HG03025 (cell line): Measurements from ENCODE around the gene SAMD8.

ENCODE experiments used
- ATAC-seq: cut with Tn5 transposase; IDR thresholded peaks from one replicate; pipeline ENCODE4 v1.9.1; 2021; ENCODE audit warnings: mild to moderate bottlenecking, moderate library complexity; ENCODE audit not compliant: unreplicated experiment, low FRiP score

Gene SAMD8

DNA sequence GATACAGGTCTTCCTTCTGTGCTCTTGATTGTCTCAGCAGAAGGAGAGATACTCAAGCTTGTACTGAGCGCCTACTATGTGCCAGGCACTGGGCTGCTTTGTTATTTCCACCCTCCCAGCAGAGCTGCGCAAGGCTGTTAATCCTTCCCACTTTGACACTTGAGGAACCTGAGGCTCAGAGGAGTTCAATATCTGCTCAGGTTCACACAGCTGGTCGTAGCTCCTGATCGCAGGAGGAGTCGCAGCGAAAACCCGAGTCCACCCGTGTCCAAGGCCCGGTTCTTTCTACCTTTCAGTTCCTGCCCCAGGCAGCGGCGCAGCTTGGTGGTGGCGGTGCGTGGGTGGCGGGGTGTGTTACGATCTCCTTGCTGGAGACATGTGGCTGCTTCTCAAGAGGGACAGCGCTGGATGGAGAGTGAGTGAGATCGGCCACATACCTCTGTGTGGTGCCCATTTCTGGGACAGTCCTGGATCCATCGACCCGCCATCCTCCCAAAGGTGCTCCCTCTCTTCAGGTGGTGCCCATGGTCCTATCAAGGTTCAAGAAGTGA is 26.5 kb upstream of the SAMD8 start:
- no peak for ATAC-seq

DNA sequence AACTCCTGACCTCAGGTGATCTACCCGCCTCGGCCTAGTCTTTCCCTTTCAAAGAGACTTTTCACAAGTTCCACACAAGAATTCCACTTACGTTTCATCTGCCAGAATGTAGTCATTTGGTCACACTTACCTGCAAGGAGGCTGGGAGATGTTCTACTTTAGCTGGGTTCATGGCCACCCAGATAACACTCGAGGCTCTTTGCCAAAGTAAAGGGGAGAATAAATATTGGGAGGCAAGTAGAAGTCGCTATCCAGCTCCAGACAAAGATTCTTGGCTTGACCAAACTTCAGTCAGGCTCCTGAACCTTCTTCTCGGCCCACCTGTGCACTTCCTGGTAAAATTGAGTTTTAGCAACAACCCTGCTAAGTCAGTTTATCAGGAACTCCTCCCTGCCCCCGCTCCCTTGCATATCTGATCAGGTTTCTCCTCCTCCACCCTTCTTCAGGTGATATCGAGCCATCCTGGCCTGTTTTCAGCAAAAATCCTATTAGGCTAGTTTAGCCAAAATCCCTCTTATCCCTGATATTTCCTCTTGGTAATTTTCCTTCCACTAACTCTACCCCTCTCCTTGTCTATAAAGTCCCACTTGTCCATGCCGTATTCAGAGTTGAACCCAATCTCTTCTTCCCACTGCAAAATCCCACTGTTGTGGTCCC is 25.1 kb upstream of the SAMD8 start:
- ATAC-seq: no peak

DNA sequence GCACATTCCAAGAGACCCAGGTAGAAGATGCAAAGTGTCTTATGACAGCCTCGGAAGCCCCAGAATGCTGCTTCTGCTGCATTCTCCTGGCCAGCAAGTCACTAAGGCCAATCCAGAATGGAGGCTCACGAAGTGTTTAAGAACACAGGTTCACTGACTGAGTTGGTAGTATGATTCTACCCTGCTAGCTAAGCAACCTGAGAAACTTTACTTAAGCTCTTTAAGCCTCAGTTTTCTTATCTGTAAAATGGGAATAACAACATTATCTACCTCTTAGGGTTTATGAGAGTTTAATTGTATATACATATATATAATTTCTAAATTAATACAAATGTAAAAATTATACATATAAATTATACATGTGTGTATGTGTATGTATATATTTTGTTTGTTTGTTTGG is 22.8 kb upstream of the SAMD8 start:
- no peak for ATAC-seq

DNA sequence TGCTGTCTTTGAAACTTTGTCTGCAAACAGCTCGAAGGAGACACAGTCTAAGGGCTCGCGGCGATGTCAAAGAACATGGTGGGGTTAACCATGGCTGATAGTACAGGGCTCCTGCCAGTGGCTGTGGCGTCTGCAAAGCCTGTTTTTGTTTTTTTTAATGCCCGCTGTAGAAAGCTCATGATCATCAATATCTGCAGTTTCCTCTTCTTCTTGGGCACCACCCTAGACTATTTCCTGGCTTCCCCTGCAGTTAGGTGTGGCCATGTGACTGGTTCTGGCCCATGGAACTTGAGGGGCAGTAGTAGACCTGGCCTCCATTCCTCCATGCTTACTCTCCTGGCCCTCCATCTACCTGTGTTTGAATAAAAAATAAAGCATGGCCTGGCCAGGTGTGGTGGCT is 21.8 kb upstream of the SAMD8 start:
- no peak for ATAC-seq

DNA sequence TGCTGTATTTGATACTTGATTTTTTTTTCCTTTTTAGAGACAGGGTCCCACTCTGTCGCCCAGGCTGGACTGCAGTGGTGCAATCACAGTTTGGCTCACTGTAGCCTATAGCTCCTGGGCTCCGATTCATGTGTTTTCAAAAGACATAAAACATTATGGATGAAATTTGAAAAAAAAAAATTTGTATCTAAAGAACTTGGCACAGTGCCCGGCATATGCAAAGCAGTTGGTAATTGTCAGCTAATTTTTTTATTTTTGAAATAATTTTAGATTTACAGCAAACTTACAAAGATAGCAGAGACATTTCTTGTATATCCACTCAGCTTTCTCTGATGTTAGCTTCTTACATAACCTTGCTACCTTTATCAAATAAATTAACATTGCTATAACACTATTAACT is 20.3 kb upstream of the SAMD8 start:
- ATAC-seq: no peak

DNA sequence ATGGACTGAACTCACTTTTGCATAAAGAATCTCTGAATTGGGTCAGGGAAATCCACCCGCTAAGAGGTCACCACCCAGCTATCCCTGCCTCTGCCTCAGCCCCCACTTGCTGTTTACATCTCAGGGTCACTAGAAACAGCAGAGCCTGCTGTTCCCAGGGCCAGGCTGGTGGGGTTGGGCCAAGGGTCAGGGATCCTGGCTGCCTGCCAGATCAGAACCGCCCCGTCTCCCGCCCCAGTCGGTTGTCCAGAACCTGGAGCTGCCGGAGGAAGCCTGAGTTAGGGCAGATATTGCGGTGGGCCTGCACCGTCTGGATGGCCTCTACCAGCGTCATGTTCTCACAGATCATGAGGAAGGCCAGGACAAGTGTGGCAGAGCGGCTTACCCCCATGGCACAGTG is 17.0 kb upstream of the SAMD8 start:
- ATAC-seq: no peak

DNA sequence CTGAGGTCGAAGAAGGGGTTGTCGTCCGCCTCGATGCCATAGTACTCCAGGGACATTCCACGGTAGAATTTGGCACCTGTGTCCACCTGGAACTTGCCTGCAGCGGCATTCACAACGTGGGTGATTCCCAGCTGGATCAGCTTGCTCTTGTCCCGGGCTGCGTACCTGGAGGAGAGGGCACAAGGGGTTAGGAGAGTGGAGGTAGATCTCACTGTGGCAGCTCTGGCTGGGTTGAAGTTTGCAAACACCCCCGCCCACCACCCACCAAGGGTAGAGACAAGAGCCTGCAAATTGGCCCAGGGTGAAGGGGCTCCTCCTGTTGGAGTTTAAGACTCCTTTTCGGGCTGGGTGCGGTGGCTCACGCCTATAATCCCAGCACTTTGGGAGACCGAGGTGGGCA is 15.8 kb upstream of the SAMD8 start:
- no peak for ATAC-seq

DNA sequence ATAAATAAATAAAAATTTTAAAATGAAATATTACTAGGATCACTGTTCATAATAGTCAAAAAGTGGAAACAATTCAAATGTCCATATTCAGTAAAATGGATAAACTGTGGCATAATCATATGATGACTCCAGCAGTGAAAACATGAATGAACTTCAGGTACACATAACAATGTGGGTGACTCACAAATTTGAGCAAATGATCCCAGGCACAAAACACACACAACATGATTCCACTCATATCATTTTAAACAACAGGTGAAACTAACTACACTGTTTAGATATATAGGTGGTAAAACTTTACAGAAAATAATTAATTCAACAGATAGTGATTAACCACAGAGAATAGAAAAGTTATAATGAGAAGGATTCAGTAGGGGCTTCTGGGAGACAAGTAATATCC is 14.7 kb upstream of the SAMD8 start:
- ATAC-seq: no peak

DNA sequence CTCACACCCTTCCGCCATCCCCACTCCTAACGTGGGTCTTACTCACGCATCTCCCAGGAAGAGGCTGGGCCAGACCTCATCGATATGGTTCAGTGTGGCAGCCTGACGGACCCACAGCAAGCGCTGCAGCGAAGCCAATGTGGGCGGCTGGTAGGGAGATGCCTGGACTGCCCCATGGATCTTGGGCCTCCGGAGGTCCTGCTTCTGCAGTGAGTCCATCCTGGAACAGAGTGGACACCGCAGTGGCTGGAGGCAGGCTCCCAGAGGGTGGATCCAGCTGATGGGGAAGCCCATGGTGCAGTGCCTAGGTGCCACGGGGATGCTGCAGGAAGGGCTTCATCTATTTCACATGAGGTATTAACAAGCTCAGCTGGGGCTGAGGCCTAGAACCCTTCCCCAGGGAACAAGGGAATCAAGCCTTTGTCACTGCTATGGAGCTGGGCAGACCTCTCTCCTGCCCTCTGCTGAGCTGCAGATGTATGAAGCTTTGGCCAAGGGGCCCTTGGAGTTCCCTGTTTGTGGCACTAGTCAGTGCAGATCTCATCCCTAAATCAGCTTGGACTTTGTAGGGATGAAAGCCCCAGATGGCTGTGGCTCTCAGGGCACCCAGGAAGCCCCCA is 13.7 kb upstream of the SAMD8 start:
- ATAC-seq: no peak

DNA sequence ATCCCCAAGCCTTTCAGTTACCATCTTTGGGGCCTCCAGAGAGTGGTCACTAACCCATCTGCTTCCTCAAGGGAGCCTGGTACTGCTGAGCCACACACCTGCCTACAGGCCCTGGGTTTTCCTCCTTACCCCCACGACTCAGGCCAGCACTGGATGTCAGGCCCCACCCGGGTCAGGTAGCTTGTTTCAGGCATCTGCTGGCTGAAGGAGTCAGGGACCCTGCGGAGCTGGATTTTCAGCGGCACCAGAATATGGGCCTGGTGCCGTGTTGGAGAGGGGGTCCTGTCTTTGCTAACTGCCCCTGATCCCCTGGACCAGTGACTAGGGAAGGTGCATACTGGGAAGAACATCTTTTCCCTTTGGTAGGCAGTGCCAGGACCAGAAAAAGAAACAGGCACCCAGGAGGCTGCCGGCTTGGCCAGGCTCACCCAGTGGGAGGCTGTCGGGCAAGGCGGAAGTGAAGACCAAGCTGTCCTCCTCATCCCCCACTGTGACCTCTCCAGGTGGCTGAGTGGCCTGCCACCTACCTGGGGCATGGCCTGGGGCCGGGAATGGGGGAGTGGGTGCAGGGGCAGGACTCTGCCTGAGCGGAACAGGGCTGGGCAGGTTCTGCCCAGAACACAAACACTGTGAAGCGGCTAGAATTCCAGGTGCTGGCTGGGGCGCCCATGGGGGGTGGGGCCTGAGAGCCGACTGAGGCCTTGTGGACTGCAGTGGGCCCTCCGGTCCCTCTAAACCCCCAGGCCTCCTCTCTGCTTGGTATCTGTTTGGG is 12.4 kb upstream of the SAMD8 start:
- ATAC-seq: no peak

DNA sequence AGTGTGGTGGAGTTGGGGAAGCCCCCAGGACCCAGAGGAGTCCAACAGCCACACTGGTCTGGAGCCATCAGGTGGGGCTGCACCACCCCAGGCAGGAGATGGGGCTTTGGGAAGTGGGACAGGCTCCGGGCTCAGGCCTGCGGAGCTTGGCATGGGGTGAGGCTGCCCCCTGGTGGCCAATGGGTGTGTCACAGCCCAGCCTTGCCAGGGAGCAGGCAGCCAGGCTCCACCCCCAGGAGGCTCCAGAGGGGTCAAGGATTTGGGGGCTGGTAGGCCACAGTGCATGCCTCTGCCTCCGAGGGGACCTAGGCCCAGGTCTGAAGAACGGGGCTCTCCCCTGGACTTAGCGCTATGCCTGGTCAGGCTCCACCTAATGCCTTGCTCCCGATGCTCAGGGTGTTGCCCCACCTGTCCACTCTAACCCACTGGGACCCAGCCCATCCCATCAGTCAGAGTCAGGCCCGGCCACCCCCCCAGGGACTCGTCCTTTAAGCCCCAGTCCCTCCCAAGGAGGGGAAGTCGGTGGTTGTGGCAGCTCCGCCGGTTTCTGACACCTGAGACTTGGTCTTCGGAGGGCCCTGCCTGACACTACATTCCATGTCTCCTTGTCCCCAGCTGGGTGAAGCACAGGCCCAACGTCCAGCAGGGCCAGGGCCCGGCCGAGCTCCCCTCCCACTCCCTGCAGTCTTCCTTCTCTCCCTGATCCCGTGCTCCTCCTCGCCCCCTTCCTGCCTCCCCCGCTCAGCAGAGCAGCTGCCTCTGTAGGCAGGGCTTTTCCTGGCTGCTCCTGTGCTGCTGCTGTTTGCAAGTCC is 11.3 kb upstream of the SAMD8 start:
- no peak for ATAC-seq

DNA sequence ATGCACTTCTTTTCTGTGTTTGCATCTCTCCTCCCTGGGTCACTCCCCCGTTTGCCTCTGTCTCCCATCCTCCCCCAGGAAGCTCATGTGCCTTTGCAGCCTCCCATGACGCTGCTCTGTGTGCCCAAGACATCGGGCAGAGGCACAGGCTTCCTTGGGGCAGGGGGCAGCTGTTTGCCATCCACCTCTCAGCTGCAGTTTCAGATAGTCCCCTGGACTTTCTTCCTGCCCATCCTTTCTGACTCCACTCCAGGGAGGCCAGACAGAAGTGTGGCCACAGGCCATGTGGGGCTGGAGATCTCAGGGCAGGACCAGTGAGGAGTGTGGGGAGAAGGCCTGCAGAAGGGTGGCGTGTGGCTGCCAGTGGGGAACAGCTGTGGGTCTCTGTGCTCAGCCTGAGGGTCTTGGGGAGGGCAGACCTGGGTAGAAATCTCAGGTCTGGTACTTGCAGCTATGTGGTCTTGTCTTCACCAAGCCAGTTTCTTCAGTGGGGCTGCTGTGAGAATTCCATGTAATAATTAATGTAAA is 10.6 kb upstream of the SAMD8 start:
- ATAC-seq: no peak

DNA sequence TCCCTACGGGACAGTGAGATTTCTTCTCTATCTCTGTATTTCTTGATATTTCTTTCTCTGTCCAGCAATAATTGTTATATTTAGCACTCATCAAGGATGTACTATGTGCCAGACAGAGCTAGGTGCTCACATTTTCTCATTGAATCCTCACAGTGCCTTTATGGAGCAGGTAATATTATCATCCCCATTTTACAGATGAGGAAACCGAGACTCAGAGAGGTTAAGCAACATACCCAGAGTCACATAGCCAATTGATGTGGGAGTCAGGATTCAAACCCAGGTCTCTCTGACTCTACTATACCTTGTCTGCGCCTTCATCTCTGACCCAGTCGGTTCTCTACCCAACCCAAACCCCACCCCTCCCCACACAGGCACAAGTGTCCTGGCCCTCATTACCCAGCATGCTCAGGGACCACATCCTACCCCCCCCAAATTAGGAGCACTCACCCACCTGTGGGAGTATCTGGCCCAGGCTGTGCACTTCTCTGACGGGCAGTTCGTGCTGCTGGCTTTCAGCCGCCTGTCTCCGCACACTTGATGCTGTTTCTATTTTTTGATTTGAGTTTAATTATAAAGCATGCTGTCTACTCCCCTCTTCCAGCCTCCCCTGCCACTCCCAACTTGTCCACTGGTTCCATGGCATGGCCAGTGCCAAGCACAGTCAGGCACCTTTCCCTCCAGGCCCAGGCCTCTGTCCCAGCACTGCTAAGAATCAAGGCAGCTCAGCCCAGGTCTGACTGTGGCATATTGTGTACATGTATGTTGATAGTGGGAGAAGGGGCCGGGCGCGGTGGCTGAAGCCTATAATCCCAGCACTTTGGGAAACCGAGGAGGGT is 9.8 kb upstream of the SAMD8 start:
- ATAC-seq: no peak

DNA sequence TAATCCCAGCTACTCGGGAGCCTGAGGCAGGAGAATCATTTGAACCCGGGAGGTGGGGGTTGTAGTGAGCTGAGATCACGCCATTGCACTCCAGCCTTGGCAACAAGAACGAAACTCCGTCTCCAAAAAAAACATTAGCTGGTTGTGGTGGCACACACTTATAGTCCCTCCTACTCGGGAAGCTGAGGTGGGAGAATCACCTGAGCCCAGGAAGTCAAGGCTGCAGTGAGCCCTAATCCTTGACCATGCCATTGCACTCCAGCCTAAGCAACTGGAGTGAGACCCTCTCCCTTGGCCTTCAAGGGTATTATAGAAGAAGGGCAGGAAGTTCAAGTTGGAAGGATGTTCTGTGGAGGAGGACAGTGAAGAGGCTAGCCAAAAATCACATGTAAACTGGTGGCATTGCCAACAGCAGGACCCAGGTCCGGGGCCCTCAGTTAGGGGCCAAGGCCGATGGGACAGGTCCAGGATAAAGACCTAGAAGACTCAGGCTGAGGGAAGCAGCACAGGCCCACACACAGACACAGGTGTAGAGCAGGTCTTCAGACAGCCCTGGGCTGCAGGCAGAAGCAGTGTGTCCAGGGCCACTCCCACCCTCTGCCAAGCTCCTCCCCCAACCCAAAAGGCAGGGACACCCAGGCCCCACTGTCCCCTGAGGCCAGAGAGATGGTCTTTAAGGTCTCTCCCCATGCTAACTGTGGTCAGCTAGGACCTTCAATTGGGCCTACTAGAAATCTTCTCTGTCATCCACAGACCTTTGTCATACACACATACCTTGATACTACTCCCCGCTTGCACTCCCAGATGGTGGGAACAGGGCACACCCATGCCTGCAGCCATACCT is 8.4 kb upstream of the SAMD8 start:
- ATAC-seq: no peak

DNA sequence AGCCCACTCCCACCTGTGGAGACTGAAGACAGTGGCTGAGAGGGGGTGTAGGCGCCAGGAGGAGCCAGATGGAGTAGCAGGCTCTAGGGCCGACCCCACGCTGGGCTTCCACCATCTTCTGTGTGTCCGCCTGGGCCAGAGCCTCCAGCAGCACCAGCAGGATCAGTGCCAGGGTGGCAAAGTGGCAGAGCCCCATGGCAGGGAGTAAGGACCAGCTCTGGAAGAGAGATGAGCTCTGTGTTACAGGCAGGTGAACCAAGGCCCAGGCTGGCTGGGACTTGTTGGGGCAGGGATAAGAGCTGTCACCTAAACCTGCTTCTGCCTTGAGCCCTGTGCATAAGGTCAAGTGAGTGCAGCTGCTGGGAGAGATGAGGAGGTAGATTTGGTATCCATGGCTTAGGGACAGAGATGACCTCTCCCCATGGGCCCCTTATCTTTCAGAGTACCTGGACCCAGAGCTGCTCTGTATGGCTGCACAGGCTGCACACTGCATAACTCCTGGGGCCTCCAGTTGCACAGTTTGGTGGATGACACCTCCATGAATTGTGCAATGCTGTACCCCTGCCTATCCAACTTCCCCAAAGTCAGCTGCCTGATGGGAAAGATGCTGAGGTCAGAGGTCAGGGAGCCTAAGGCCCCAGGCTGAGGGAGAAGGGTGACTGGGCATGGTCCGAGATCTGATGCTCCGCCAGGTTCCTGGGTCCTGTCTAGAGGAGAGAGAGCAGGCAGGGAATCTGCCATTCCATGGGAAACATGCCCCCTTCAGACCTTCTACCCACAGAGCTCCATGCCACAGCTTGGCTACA is 7.4 kb upstream of the SAMD8 start:
- no peak for ATAC-seq

DNA sequence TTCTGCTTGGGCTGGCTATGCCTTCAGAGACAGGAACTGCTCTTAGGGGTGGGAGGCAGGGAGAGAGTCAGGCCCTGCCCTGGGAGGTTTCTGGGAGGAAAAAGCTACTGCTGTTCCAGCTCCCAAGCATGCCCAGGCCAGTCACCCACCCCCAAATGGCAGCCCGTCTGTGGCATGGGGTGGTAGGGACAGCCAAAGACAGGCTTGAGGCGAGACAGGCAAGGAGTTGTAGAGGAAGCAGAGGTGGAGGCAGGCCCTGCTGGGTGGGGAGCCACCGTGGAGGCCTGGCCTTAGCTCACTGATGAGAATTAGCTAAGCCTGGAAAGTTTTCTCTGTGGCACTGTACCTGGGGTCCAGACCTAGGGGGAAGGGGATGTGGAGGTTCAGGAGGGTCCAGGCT is 6.6 kb upstream of the SAMD8 start:
- no peak for ATAC-seq

DNA sequence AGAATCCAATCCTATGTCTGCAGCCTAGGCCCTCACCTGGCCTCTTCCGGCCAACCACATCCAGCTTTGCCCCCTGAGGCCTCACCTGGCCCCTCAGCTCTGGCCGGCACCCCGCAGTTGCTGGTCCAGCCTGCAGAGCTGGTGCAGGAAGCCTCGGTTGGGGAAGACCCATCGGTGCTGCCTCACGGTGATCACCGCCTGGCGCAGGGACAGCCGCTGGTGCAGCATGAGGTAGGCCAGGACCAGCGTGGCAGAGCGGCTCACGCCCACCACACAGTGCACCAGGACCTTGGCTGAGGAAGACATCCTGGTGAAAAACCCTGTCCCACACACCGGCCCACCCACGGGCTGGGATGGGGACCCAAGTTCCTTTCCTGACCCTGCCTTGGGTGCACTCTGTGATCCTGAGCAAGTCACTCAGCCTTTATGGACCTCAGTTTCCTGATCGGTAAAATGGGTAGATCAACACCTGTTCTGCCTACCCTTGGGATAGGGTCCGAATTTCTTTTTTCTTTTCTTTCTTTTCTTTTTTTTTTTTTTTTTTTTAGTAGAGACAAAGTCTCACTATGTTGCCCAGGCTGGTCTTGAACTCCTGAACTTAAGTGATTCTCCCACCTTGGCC is 5.8 kb upstream of the SAMD8 start:
- no peak for ATAC-seq

DNA sequence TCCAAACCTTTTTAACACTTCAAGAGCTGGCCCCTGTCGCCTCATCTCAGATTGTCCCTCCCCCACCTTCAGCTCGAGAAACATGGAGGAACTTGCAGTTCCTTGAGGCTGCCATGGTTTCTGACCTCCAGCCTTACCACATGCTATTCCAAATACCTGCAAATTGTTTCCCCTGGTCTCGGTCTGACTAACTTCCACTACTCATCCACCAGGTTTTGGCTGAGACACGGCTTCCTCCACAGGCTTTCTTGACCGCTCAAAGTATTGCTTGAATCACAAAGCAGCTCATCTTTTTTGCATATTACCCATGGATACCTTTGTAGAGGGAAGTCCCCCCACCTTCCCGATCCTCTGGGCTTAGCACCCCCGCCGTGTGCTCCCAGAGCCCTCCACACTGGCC is 5.2 kb upstream of the SAMD8 start:
- ATAC-seq: no peak
